ENCODE results near the gene TSPO2.
A peak's percentile ranks its signal among the peaks of the same experiment; 100 is the strongest.

TSPO2 gene

GRCh38 chr6:41027799-41028560 is 14.3 kb upstream of the TSPO2 start:
- peak; percentile 71 for DNase-seq (ENCODE audit: low spot score)

GRCh38 chr6:41028561-41029412 is 13.5 kb upstream of the TSPO2 start:
- no peak for DNase-seq (ENCODE audit: low spot score)

- DNase-seq (ENCODE audit: low spot score): no peak
Measured at GRCh38 chr6:41032830-41033229, 9.4 kb upstream of the TSPO2 start.

- DNase-seq (ENCODE audit: low spot score): no peak
Measured at GRCh38 chr6:41033776-41034175, 8.5 kb upstream of the TSPO2 start.

GRCh38 chr6:41036186-41036585 is 6.1 kb upstream of the TSPO2 start:
- peak; percentile 63 for DNase-seq (ENCODE audit: low spot score)

GRCh38 chr6:41036601-41037000 is 5.7 kb upstream of the TSPO2 start:
- DNase-seq (ENCODE audit: low spot score): no peak

GRCh38 chr6:41037107-41037900 is 5.0 kb upstream of the TSPO2 start:
- no peak for DNase-seq (ENCODE audit: low spot score)

- no peak for DNase-seq (ENCODE audit: low spot score)
Measured at GRCh38 chr6:41038205-41038604, 4.1 kb upstream of the TSPO2 start.

- peak; percentile 56 for DNase-seq (ENCODE audit: low spot score)
Measured at GRCh38 chr6:41039060-41039998, 2.9 kb upstream of the TSPO2 start, which contains the start of gene UNC5CL. Gene UNC5CL (minus strand): TSS chr6:41039221. CDS start chr6:41035074, 4,147 bp downstream.

GRCh38 chr6:41040101-41040939 is 1.9 kb upstream of the TSPO2 start:
- peak; percentile 69 for DNase-seq (ENCODE audit: low spot score)

GRCh38 chr6:41040940-41041536 is 1.2 kb upstream of the TSPO2 start:
- no peak for DNase-seq (ENCODE audit: low spot score)

- DNase-seq (ENCODE audit: low spot score): no peak
Measured at GRCh38 chr6:41043151-41043550, 884 bp downstream of the TSPO2 start.

GRCh38 chr6:41045664-41046063 is 3.4 kb downstream of the TSPO2 start:
- DNase-seq (ENCODE audit: low spot score): no peak

GRCh38 chr6:41046084-41046483 is 3.8 kb downstream of the TSPO2 start:
- DNase-seq (ENCODE audit: low spot score): no peak

GRCh38 chr6:41047306-41047705 is 5.0 kb downstream of the TSPO2 start:
- DNase-seq (ENCODE audit: low spot score): no peak

GRCh38 chr6:41047745-41048732 is 5.8 kb downstream of the TSPO2 start:
- peak; percentile 5 for DNase-seq (ENCODE audit: low spot score)

GRCh38 chr6:41049521-41049920 is 7.3 kb downstream of the TSPO2 start:
- DNase-seq (ENCODE audit: low spot score): no peak

- no peak for DNase-seq (ENCODE audit: low spot score)
Measured at GRCh38 chr6:41049955-41050354, 7.7 kb downstream of the TSPO2 start.

GRCh38 chr6:41050536-41050935 is 8.3 kb downstream of the TSPO2 start:
- no peak for DNase-seq (ENCODE audit: low spot score)
